ENCODE results near the gene NIPBL.

- TF ChIP-seq SUZ12 (IDR thresholded peaks at IDR 0.05) (no peak), ARNT (IDR thresholded peaks at IDR 0.05) (no peak), CTBP1 (IDR thresholded peaks at IDR 0.05; ENCODE audit: borderline replicate concordance) (no peak), FOXK2 (IDR thresholded peaks at IDR 0.05) (no peak), TARDBP (IDR thresholded peaks at IDR 0.05) (no peak), FOXM1 (IDR thresholded peaks at IDR 0.05; ENCODE audit: borderline replicate concordance) (no peak), FOXA1 (IDR thresholded peaks at IDR 0.05) (no peak), LEF1 (IDR thresholded peaks at IDR 0.05; ENCODE audit: borderline replicate concordance) (no peak), PKNOX1 (IDR thresholded peaks at IDR 0.05) (no peak), SP1 (IDR thresholded peaks at IDR 0.05) (no peak), BHLHE40 (IDR thresholded peaks at IDR 0.05; ENCODE audit: borderline replicate concordance) (no peak), ZNF384 (IDR thresholded peaks at IDR 0.05) (no peak), NFRKB (IDR thresholded peaks at IDR 0.05) (no peak)
Observed at GRCh38 chr5:36876299-36876964, at the start of gene NIPBL.

All from HEK293T (cell line).